OCI-LY3 (cell line): ENCODE measurements around the gene KCNS1.

Experiments
- EZH2phosphoT487 ChIP-seq: fragments of 200-600 bp; shearing (Covaris generic); IDR thresholded peaks from 2 replicates; pipeline ENCODE4 v1.6.1; 2018; ENCODE audit warnings: antibody characterized with exemption, mixed run types, low read depth
- TF ChIP-seq, protein P1 (sequence below): fragments of 200-600, 300-600 bp; sonication (generic); IDR thresholded peaks from 2 replicates; pipeline ENCODE4 v1.5.1; 2014; ENCODE audit warnings: antibody characterized with exemption, low read length, low read depth

DNA sequence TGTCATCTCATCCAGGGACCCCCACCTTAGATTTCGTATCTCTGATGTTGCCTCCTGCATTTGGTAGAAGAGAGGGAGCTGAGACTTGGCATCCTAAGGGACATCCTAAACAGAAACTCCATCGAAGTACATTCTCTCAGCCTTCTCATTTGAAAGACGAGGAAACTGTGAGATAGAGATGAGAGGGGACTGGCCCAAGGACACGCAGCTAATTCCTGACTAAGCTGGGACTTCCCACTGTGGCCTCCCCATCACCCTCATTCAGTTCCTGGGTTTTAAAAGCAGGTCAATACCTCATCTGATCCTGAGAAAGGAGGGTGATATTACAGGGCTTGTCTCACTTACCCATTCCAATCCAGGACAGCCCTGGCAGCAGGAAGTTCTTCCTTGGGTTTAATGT lies 14.9 kb upstream of the KCNS1 start:
- TF ChIP-seq, protein P1, sequence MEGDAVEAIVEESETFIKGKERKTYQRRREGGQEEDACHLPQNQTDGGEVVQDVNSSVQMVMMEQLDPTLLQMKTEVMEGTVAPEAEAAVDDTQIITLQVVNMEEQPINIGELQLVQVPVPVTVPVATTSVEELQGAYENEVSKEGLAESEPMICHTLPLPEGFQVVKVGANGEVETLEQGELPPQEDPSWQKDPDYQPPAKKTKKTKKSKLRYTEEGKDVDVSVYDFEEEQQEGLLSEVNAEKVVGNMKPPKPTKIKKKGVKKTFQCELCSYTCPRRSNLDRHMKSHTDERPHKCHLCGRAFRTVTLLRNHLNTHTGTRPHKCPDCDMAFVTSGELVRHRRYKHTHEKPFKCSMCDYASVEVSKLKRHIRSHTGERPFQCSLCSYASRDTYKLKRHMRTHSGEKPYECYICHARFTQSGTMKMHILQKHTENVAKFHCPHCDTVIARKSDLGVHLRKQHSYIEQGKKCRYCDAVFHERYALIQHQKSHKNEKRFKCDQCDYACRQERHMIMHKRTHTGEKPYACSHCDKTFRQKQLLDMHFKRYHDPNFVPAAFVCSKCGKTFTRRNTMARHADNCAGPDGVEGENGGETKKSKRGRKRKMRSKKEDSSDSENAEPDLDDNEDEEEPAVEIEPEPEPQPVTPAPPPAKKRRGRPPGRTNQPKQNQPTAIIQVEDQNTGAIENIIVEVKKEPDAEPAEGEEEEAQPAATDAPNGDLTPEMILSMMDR, result no peak
- no peak for TF ChIP-seq EZH2phosphoT487
